LNCAP (cell line): ENCODE measurements around the gene CSNK2B.

Source experiments
- CTCF ChIP-seq: fragments of 450-650 bp; IDR thresholded peaks from 2 replicates; pipeline ENCODE4 v1.5.1; 2017; ENCODE audit warnings: mild to moderate bottlenecking

The CSNK2B gene

DNA sequence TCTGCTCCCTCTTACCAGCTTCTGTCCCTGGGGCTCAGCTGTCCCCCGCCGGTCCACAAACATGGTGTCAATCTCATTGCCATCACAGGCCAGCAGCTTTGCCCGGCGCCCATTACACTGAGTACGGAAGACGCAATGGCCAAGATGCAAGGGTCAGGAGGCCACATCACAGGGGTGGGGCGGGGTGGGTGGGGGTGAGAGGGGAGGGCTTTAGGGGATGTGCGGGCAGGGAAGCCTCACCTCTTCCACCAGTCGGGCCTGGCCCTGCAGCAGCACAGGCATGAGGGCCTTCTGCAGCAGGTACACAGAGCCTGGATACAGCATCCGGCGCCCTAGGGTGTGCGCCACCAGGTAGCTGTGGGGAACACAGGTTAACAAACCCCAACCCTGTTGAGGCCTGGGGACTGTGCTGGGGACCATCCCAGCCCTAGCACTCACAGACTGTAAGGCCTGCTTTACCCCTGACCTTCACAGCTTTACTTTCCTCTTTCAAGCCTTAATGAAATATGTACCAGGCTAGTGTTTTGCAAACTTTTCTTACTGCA, 25.8 kb downstream of the CSNK2B start:
- no peak for TF ChIP-seq CTCF

DNA sequence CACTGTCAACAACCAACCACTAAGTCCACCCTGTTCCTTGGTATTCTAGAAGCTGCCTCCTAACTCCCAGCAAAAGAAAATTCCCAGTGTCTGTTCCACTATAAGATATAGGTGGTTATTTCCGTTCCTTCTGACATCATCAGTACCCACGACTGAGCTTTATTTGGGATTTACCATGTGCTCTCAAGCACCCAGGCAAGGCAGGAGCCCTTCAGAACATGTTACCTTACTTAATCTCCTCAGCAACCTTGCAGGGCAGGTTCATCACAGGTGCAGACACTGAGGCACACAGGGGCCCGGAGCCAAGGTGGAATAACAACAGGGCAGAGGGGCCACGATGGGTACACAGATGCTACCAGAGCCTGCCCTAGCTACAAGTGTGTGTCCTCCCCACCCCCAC, 26.5 kb downstream of the CSNK2B start:
- TF ChIP-seq CTCF = no peak

- TF ChIP-seq CTCF = no peak
Observed at GRCh38 chr6:31692886-31693285, 27.0 kb downstream of the CSNK2B start.

DNA sequence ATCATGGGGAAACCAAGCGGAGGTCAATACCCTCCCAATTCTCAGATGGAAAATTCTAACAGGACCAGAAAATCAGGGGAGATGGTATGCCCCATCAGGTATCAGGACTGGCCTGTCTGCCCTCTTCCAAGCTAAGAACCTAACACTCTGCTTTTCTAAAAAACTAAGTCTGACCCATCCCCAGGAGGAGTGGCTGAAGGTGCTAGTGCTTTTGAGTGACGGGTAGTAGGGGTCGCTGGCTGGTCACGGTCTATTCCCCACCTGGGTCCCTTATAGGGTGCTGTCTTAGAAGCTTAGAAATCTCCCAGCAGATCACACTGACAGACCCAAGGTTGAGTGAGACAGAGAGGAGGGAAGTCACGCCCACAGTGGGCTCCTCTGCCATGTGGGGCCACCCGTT, 27.7 kb downstream of the CSNK2B start:
- TF ChIP-seq CTCF = no peak

GRCh38 chr6:31697555-31697954, 31.7 kb downstream of the CSNK2B start:
- TF ChIP-seq CTCF = no peak

- no peak for TF ChIP-seq CTCF
Observed at GRCh38 chr6:31700740-31701401, 35.0 kb downstream of the CSNK2B start.

- no peak for TF ChIP-seq CTCF
Observed at GRCh38 chr6:31701666-31702404, 36.0 kb downstream of the CSNK2B start.
